ENCODE measurements around the gene LMO7.
"Not testable (repeated sequence)": the region's sequence is repeated elsewhere in the genome, so short reads cannot be mapped to it uniquely, and the experiment has no call there.

The LMO7 gene

GRCh38 chr13:75789451-75790197 is 153.5 kb downstream of the LMO7 start:
- no CpG with 5 or more reads among the region's 9 CpGs for WGBS (ENCODE audit: extremely low coverage, insufficient coverage, low lambda C conversion rate)
- no peak overlapping the region for H3K23ac ChIP-seq (ENCODE audit: low read length)
- H3K27ac ChIP-seq (ENCODE audit: low read depth, low read length): no peak overlapping the region
- no peaks in the 10 kb centered on the region for H3K36me3 ChIP-seq (ENCODE audit: control insufficient read depth, insufficient read depth, low read length)
- H3K56ac ChIP-seq (ENCODE audit: low read length): no peak overlapping the region
- H2BK5ac ChIP-seq (ENCODE audit: low read length): no peak overlapping the region
- no peaks in the 10 kb centered on the region for H3K79me1 ChIP-seq (ENCODE audit: low read length)
- H4K5ac ChIP-seq (ENCODE audit: low read length): no peak overlapping the region
- no peak overlapping the region for H3K9ac ChIP-seq (ENCODE audit: low read length)
- no peak overlapping the region for H2AK5ac ChIP-seq (ENCODE audit: low read length)
- no peak overlapping the region for H2BK120ac ChIP-seq (ENCODE audit: low read depth, low read length)
- no peak for DNase-seq
- H2BK15ac ChIP-seq (replicated peaks; ENCODE audit: low read depth): no peak overlapping the region
- no peak overlapping the region for H3K4me3 ChIP-seq (ENCODE audit: low read length)
- H3K4ac ChIP-seq (ENCODE audit: low read depth, low read length): no peak overlapping the region
- H3K79me2 ChIP-seq (ENCODE audit: control insufficient read depth, insufficient read depth, low read length): no peaks in the 10 kb centered on the region
- H3K4me2 ChIP-seq (ENCODE audit: low read length): no peak overlapping the region
- H3K18ac ChIP-seq (ENCODE audit: low read length): no peak overlapping the region
- H4K8ac ChIP-seq (ENCODE audit: low read depth, low read length): no peak overlapping the region
- no peaks in the 10 kb centered on the region for H3K27me3 ChIP-seq (ENCODE audit: insufficient read depth, low read length, poor library complexity)
- no peaks in the 10 kb centered on the region for H3K4me1 ChIP-seq (ENCODE audit: control insufficient read depth, low read depth, low read length)

- H3K4ac ChIP-seq (ENCODE audit: low read depth, low read length): no peak overlapping the region
- H4K5ac ChIP-seq (ENCODE audit: low read length): no peak overlapping the region
- no peaks in the 10 kb centered on the region for H3K36me3 ChIP-seq (ENCODE audit: control insufficient read depth, insufficient read depth, low read length)
- no peak for DNase-seq
- H3K79me2 ChIP-seq (ENCODE audit: control insufficient read depth, insufficient read depth, low read length): no peaks in the 10 kb centered on the region
- no peak overlapping the region for H3K9ac ChIP-seq (ENCODE audit: low read length)
- H3K4me2 ChIP-seq (ENCODE audit: low read length): no peak overlapping the region
- no peak overlapping the region for H3K4me3 ChIP-seq (ENCODE audit: low read length)
- no peak overlapping the region for H2BK15ac ChIP-seq (replicated peaks; ENCODE audit: low read depth)
- H2BK5ac ChIP-seq (ENCODE audit: low read length): no peak overlapping the region
- no peaks in the 10 kb centered on the region for H3K27me3 ChIP-seq (ENCODE audit: insufficient read depth, low read length, poor library complexity)
- no peak overlapping the region for H2AK5ac ChIP-seq (ENCODE audit: low read length)
- no peak overlapping the region for H3K18ac ChIP-seq (ENCODE audit: low read length)
- H3K23ac ChIP-seq (ENCODE audit: low read length): no peak overlapping the region
- no peak overlapping the region for H2BK120ac ChIP-seq (ENCODE audit: low read depth, low read length)
- no CpG with 5 or more reads among the region's 4 CpGs for WGBS (ENCODE audit: extremely low coverage, insufficient coverage, low lambda C conversion rate)
- no peaks in the 10 kb centered on the region for H3K79me1 ChIP-seq (ENCODE audit: low read length)
- no peak overlapping the region for H4K8ac ChIP-seq (ENCODE audit: low read depth, low read length)
- H3K56ac ChIP-seq (ENCODE audit: low read length): no peak overlapping the region
- H3K27ac ChIP-seq (ENCODE audit: low read depth, low read length): no peak overlapping the region
- no peaks in the 10 kb centered on the region for H3K4me1 ChIP-seq (ENCODE audit: control insufficient read depth, low read depth, low read length)
Observed at GRCh38 chr13:75790198-75790970, 154.3 kb downstream of the LMO7 start.

- no CpG with 5 or more reads among the region's 3 CpGs for WGBS (ENCODE audit: extremely low coverage, insufficient coverage, low lambda C conversion rate)
- no peak overlapping the region for H3K9ac ChIP-seq (ENCODE audit: low read length)
- H3K4me3 ChIP-seq (ENCODE audit: low read length): no peak overlapping the region
- no peaks in the 10 kb centered on the region for H3K27me3 ChIP-seq (ENCODE audit: insufficient read depth, low read length, poor library complexity)
- H2AK5ac ChIP-seq (ENCODE audit: low read length): no peak overlapping the region
- H2BK15ac ChIP-seq (replicated peaks; ENCODE audit: low read depth): no peak overlapping the region
- DNase-seq: peak; percentile 69
- H3K27ac ChIP-seq (ENCODE audit: low read depth, low read length): no peak overlapping the region
- H2BK120ac ChIP-seq (ENCODE audit: low read depth, low read length): no peak overlapping the region
- H4K5ac ChIP-seq (ENCODE audit: low read length): no peak overlapping the region
- no peaks in the 10 kb centered on the region for H3K4me1 ChIP-seq (ENCODE audit: control insufficient read depth, low read depth, low read length)
- no peak overlapping the region for H3K18ac ChIP-seq (ENCODE audit: low read length)
- no peak overlapping the region for H3K4me2 ChIP-seq (ENCODE audit: low read length)
- no peak overlapping the region for H3K23ac ChIP-seq (ENCODE audit: low read length)
- H3K36me3 ChIP-seq (ENCODE audit: control insufficient read depth, insufficient read depth, low read length): no peaks in the 10 kb centered on the region
- no peak overlapping the region for H2BK5ac ChIP-seq (ENCODE audit: low read length)
- H3K79me1 ChIP-seq (ENCODE audit: low read length): no peaks in the 10 kb centered on the region
- H3K56ac ChIP-seq (ENCODE audit: low read length): no peak overlapping the region
- no peaks in the 10 kb centered on the region for H3K79me2 ChIP-seq (ENCODE audit: control insufficient read depth, insufficient read depth, low read length)
- no peak overlapping the region for H4K8ac ChIP-seq (ENCODE audit: low read depth, low read length)
- H3K4ac ChIP-seq (ENCODE audit: low read depth, low read length): no peak overlapping the region
Observed at GRCh38 chr13:75792526-75793187, 156.5 kb downstream of the LMO7 start.

GRCh38 chr13:75793188-75793567 is 157.0 kb downstream of the LMO7 start:
- H3K4me2 ChIP-seq (ENCODE audit: low read length); H3K27ac ChIP-seq (ENCODE audit: low read depth, low read length); H2BK15ac ChIP-seq (replicated peaks; ENCODE audit: low read depth); DNase-seq; H3K27me3 ChIP-seq (ENCODE audit: insufficient read depth, low read length, poor library complexity); H3K18ac ChIP-seq (ENCODE audit: low read length); H3K79me2 ChIP-seq (ENCODE audit: control insufficient read depth, insufficient read depth, low read length); H3K23ac ChIP-seq (ENCODE audit: low read length); H4K8ac ChIP-seq (ENCODE audit: low read depth, low read length); H3K4ac ChIP-seq (ENCODE audit: low read depth, low read length); H3K4me1 ChIP-seq (ENCODE audit: control insufficient read depth, low read depth, low read length); H3K56ac ChIP-seq (ENCODE audit: low read length); H3K4me3 ChIP-seq (ENCODE audit: low read length); H3K9ac ChIP-seq (ENCODE audit: low read length); H3K36me3 ChIP-seq (ENCODE audit: control insufficient read depth, insufficient read depth, low read length); H2AK5ac ChIP-seq (ENCODE audit: low read length); H4K5ac ChIP-seq (ENCODE audit: low read length); H2BK5ac ChIP-seq (ENCODE audit: low read length); H3K79me1 ChIP-seq (ENCODE audit: low read length); H2BK120ac ChIP-seq (ENCODE audit: low read depth, low read length): not testable (repeated sequence)
- no CpG with 5 or more reads among the region's 9 CpGs for WGBS (ENCODE audit: extremely low coverage, insufficient coverage, low lambda C conversion rate)

GRCh38 chr13:75794663-75795062 is 158.5 kb downstream of the LMO7 start:
- Histone ChIP-seq H3K27me3 (ENCODE audit: insufficient read depth, low read length, poor library complexity) (no peaks in the 10 kb centered on the region), H3K4me2 (ENCODE audit: low read length) (no peak overlapping the region), H3K4me1 (ENCODE audit: control insufficient read depth, low read depth, low read length) (no peaks in the 10 kb centered on the region), H3K79me2 (ENCODE audit: control insufficient read depth, insufficient read depth, low read length) (no peaks in the 10 kb centered on the region), H3K23ac (ENCODE audit: low read length) (no peak overlapping the region), H3K27ac (ENCODE audit: low read depth, low read length) (no peak overlapping the region), H3K9ac (ENCODE audit: low read length) (no peak overlapping the region), H4K8ac (ENCODE audit: low read depth, low read length) (no peak overlapping the region), H4K5ac (ENCODE audit: low read length) (no peak overlapping the region), H2BK120ac (ENCODE audit: low read depth, low read length) (no peak overlapping the region), H2BK15ac (replicated peaks; ENCODE audit: low read depth) (no peak overlapping the region), H3K4me3 (ENCODE audit: low read length) (no peak overlapping the region), H3K79me1 (ENCODE audit: low read length) (no peaks in the 10 kb centered on the region), H3K18ac (ENCODE audit: low read length) (no peak overlapping the region), H3K4ac (ENCODE audit: low read depth, low read length) (no peak overlapping the region), H3K56ac (ENCODE audit: low read length) (no peak overlapping the region), H3K36me3 (ENCODE audit: control insufficient read depth, insufficient read depth, low read length) (no peaks in the 10 kb centered on the region), H2BK5ac (ENCODE audit: low read length) (no peak overlapping the region), H2AK5ac (ENCODE audit: low read length) (no peak overlapping the region)
- no CpG with 5 or more reads among the region's 1 CpG for WGBS (ENCODE audit: extremely low coverage, insufficient coverage, low lambda C conversion rate)
- no peak for DNase-seq
